Right ventricle myocardium superior (tissue), 1 donor: ENCODE data around the gene KAT2B. TPM values are rescaled to one million over a fixed set of nuclear protein-coding genes. Genes with fewer than 3 reads are reported as not detected.

Source experiments
- ATAC-seq: fragments of 200-7000 bp; cut with Tn5 transposase; one replicate; pipeline ENCODE4 v1.9.1; 2020; ENCODE audit warnings: mild to moderate bottlenecking; ENCODE audit not compliant: poor library complexity
- DNase-seq: peaks from one replicate; pipeline ENCODE4 v3.0.0-alpha.2; 2020
- intact Hi-C: fragments of 100-400 bp; cut with DNase I; formaldehyde crosslinking; loops from one replicate; pipeline ENCODE4 v1.11.2; 2022
- total RNA-seq: library from RNA; stranded (reverse); fragmentation: NEBNext Ultra II Directional; extraction: Animal tissue kit (Norgen Biotek cat#: 25700); gene quantifications from one replicate; pipeline ENCODE4 v1.2.1, GENCODE V29; 2021
- donor health status: DM: no; HTN: yes; CAD: no; lungs with severe emphysema.

Gene KAT2B
- total RNA-seq, 1 donor from 2014 or later, result 117 TPM

DNA sequence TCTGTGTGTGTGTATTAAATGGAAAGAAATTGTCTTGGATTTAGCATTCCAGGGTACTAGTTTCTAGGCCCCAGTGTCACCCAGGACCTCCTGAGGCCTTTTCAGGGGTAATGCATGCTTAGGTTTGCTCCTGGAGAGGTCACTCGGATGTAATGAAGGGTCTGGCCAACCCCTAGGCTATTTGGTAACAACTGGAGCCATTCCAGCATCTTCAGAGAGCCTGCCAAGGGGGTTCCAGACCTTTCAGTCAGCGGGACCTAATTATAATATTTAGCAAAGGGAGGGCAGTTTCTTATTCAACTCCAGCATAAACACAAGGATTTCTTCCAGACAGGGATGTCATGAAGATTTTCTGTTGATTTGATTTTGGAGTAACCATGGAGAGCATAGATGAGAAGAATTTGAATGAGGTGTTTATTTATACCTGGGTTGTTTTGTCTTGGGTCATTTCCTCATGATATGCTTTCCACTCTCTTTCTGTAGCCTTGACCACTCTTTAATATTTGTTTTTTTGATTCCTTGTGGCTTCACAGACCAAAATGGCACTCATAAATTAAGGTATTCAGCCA, 17.4 kb downstream of the KAT2B start:
- intact Hi-C loops, result no loop called here
- ATAC-seq, result peak; percentile 40
- no peak for DNase-seq

DNA sequence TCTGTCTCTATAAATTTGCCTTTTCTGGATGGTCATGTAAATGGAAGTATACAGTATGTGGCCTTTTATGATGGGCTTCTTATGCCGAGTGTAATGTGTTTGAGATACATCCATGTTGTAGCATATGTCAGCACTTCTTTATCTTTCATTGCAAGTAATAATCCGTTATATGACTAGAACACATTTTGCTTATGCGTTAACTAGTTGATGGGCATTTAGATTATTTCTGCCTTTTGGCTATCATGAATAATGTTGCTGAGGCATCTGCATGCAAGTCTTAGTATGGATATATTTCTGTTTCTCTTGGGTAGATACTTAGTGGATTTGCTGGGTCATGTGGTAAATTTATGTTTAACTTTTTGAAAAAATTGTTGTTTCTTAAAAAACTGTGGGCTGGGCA, 19.7 kb downstream of the KAT2B start:
- no peak for ATAC-seq
- DNase-seq, result no peak
- intact Hi-C loops, result no loop called here

DNA sequence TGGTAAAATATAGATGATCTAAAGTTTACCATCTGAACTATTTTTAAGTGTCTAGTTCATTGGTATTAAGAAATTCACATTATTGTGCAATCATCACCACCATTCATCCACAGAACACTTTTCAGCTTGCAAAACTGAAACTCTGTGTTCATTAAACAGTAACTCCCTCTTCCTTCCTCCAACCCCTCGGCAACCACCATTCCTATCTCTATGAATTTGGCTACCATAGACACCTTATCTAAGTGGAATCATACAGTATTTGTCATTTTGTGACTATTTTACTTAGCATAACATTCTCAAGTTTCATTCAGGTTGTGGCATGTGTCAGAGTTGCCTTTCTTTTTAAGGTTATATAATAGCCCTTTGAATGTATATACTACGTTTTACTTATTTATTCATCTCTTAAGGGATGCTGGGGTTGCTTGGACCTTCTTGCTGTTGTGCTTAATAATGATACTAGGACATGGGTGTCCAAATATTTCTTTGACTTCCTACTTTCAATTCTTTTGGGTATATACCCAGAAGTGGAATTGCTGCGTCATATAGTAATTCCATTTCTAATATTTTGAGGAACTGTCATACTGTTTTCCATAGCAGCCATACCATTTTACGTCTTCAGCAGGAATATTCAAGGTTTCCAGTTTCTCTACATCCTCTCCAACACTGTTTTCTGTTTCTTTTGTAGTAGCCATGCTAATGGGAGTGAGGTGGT, 20.9 kb downstream of the KAT2B start:
- intact Hi-C loops, result no loop called here
- ATAC-seq (peak; percentile 41), DNase-seq (no peak)

DNA sequence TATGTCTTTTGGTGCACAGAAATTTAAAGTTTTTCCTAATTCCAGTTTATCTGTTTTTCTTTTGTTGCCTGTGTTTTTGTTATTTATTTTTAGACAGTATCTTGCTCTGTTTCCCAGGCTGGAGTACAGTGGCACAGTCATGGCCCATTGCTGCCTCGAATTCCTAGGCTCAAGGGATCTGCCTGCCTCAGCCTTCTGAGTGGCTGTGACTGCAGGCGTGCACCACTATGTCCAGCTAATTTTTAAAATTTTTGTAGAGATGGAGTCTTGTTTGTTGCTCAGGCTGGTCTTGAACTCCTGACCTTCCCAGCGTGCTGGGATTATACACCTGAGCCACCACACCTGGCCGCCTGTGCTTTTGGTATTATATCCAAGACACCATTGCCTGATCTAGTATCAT, 22.8 kb downstream of the KAT2B start:
- ATAC-seq (no peak), DNase-seq (no peak)
- intact Hi-C loops, result no loop called here

DNA sequence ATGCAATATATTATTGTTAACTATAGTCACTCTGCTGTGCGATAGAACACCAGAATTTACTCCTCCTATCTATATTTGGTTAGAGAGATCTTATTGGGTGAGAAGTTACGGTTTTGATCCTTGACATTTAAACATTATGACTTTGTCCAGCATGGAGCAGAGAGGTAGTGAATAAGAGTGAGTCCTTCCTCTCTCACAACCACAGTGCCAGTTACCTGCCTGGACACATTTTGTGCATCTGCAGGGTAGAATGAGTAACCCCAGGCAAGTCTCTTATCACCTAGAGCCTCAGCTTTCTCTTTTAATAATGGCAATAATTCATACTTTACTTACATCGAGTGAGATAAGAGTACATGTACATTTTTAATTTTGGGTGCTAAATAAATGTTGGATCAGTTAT, 24.1 kb downstream of the KAT2B start:
- ATAC-seq (no peak), DNase-seq (no peak)
- intact Hi-C loops, result no loop called here

DNA sequence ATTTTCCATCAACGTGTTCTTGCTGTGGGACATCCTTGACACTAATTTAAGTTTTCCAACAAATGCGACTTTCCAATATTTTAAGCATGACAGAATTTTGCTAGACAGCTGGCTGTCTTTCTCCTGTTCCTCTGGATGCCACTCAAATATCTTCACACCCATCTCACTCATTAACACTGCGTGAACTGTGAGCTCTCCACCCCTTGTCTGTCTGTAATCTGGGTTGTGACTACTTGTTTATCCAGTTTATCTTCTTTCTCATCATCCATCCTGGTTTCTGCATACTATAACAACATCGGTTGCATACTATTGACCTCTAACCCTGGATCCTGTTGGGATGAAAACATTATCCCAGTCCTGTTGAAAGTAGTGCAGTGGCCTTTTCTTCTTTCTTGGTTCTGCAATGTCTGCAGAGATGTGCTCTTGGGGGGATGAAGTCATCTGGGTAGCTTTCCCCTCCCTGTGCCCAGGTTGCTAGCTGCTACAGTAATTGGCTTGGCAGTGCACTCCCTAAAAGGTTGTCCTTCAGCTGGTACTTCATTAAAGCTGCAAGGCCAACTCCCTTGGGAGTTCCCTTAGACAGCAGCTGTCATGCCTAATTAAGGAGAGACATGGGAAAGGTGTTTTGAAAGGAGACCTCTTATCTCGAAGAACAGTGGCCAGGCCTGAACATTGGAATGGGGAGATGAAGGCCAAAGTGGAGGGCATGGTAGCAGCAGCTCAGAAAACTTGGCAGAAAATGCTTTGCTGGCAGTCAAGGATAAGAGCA, 24.7 kb downstream of the KAT2B start:
- ATAC-seq, result peak; percentile 67
- intact Hi-C loops, result no loop called here
- no peak for DNase-seq

DNA sequence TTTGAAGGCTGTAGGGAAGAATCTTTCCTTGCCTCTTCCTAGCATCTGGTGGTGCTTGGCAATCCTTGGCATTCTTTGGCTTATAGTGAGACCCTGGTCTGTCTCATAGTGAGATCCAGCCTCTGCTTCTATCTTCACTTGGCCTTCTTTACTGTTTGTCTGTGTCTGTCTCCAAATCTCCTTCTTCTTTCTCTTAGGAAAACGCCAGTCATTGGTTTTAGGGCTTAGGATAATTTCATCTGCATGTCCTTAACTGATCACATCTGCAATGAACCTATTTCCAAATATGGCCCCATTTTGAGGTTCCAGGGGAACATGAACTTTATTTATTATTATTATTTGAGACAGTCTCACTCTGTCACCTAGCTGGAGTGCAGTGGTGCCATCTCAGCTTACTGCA, 25.8 kb downstream of the KAT2B start:
- intact Hi-C loops, result no loop called here
- no peak for ATAC-seq
- DNase-seq, result no peak

DNA sequence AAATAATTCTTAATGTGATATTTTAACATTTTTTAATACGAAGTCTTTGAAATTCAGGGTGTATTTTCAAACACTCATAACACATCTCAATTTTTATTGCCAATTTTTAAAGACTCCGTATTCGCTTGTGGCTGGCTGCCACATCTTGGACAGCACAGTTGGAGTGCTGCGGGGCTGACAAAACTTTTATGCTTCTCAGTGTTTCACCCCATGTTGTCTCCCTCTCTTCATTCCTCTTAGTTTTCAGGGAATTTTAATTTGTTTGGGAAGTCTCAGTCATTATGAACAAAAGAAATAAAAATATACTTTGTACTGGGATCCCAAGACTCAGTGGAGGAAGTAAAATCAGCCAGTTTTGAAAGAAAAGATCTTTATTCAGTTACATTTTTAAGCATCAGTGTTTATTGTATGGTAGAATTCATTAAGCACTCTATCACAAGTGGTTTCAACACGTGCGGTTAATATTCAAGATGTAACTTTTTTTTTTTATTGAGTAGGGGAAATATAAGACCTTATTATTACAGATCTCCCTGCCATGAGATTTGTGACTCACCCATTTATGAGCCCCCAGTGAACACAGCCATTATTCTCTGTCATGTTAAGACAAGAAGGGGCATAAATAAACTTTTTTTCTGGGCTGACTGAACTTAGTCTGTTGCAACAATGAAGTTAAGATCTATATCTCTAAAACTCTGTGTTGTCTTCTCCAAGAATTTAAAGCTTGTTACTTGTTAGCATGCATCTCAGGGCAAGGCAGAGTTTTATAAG, 26.8 kb downstream of the KAT2B start:
- peak; percentile 54 for ATAC-seq
- intact Hi-C loops, result no loop called here
- DNase-seq, result peak; percentile 60

DNA sequence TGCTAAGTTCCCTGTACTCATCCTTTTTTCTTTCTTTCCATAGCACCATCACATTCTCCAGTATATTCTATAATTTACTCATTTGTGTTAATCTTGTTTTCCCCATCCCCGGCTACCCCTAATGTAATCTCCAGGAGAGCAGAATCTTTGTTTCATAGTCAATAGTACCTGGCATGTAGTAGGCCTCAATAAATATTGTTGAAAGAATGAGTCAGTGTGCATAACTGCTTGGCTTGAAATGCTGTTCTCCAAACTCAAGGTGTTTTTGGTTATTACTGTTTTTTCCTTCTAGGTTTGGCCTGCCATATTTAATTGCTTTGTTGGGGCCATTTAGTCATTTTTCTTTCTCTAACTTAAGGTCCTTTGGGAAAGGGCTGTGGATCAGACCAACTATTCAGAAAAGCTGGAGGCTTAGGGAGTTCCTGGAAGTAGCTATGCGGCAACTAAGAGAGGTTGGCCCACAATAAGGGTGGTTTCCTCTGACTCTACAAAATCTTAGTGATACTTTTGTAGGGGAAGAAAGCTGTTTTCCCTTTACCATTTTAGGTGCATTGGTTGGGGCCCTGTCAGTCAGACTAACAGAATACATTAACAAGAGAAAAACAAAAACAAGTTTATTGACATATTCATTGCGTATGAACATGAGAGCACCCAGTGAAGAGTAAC, 28.4 kb downstream of the KAT2B start:
- intact Hi-C loops, result no loop called here
- DNase-seq (no peak), ATAC-seq (no peak)

DNA sequence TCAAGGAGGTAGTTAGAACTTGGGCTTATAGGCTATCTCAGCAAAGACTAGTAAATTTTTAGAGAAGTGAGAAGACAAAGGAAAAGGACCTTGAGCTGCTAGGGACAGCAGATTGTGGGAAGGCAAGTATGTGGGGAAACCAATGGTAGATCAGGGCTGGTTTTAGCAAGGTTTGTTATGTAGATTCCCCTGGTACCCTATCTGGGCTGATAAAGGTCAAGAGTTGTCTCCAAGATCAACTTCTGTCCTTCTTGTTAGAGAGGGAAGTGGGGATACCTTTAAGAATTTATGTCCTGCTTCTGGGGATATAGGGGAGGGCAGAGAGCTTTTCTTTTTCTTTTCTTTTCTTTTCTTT, 28.9 kb downstream of the KAT2B start:
- ATAC-seq (no peak), DNase-seq (no peak)
- intact Hi-C loops, result no loop called here

DNA sequence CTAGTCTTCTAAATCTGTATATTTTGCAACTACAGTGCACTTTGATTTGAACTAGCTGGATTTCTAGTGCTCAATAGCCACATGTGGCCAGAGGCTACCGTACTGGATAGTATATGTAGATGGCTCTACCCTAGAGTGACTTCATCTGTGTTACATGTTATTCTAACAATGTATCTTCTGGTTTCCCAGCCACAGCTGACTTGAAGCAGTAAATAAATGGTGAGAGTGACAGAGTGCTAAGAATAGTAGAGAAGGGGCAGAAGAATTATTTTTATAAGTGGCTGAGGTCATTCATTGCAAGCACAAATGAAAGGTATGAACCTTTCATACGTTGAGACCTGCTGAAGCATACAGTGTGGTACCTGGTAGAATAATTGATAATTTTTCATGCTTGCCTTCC, 30.9 kb downstream of the KAT2B start:
- no peak for DNase-seq
- intact Hi-C loops, result no loop called here
- ATAC-seq, result peak; percentile 81

DNA sequence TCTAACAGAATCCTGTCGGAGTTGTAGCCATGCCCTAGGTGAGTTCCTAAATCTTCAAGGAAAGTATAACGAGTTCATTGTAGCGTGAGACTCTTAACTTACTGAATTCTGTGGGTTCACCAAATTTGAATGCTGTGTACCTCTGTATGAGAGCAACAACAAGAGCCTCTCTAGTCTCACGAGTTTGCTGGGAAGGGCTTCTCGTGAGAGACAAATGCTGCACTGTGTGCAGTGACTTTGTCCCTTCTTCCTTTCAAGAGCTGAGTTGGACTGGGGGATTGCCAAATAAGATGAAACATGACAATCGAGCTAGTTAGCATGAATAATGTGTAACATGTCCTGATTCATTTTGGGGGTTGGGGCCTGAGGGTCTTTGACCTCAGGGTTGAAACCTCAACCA, 32.2 kb downstream of the KAT2B start:
- ATAC-seq, result peak; percentile 50
- no peak for DNase-seq
- intact Hi-C loops, result no loop called here

DNA sequence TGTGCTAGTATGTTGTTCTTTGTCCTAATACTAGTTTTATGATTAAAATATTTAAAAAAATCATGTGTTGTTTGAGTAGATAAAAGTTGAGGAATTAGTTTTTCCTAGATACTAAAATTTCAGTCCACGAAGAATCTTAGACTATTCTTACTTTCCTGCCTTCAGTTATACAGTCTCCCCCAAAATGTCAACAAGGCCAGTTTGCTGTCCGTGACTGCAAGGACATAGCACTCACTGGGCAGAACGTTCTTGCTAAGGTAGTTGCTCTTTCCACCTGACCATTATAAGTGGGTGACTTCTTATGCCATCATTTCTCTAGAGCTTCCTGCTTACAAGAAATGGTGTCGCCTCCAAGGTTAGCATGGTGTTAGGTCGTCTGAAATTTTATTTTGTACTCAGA, 32.8 kb downstream of the KAT2B start:
- ATAC-seq (no peak), DNase-seq (no peak)
- intact Hi-C loops, result no loop called here

DNA sequence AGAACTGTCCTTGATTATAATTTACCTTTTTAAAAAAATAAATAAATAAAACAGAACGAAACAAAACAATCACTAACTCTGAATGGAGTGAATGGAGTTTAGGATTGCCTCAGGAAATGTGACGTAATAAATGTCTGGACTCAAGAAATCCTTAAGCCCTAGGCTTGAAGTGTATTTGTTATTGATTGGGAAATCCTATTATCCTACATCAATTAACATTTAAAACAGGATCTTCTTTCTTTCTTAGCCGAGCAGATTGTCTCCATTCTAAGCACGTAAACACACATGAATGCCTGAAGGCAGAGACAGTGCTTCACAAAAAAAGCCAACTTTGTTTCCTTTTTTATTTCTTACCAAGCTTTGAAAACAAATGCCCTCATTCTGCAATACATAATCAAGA, 33.4 kb downstream of the KAT2B start:
- DNase-seq, result no peak
- intact Hi-C loops, result no loop called here
- no peak for ATAC-seq

DNA sequence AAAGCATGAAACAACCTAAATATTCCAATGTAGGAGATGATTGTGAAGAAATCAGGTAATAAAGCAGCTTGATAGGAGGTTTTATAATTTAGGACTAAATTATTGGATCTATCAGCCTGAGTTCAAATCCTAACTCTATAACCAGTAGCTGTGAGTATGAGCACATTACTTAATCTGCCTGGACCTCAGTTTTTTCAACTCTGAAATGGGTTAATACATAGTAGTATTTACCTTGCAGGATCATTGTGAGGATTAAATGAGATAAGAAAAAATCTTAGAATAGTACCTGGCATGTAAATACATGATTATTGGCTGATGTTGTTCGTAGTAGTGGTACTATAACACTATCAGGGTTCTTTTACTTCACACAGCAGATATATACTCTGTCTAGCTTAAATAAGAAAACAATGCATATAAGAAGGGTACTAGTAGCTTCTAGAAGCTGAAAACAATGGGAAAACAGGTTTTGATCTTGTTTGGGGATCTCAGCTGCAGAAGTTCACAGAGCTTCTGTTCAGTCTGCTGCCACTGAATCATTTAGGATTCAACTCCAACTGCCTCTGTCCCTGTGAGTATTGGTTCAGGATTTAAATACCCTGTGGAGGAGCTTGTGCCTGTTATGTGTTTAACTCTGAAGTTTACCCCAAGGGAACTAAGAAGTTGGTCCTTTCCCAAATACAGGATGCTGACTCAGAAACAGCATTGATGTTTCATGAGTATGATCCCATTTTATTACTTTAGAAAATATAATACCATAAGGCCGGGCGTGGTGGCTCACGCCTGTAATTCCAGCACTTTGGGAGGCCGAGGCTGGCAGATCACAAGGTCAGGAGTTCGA, 34.2 kb downstream of the KAT2B start:
- no peak for ATAC-seq
- intact Hi-C loops, result no loop called here

DNA sequence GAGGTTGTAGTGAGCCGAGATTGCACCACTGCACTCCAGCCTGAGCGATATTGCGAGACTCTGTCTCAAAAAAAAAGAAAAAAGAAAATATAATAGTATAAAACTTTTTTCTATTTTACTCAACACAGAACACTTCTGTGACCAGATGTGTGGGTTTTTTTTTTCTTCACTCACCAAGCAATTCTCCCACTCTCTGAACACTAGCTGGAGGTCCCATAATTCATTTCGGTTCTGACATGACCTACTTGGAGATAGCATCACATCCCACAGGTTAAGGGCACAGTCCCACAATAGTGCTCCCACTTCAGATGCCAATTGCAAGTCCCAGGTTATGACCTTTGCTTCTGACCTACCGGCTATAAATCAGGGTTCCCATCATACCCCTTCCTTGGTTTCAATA, 35.0 kb downstream of the KAT2B start:
- intact Hi-C loops, result no loop called here
- no peak for ATAC-seq
- DNase-seq, result no peak

More for the DNA sequence above, 34.2 kb downstream of the KAT2B start:
- no peak for DNase-seq

DNA sequence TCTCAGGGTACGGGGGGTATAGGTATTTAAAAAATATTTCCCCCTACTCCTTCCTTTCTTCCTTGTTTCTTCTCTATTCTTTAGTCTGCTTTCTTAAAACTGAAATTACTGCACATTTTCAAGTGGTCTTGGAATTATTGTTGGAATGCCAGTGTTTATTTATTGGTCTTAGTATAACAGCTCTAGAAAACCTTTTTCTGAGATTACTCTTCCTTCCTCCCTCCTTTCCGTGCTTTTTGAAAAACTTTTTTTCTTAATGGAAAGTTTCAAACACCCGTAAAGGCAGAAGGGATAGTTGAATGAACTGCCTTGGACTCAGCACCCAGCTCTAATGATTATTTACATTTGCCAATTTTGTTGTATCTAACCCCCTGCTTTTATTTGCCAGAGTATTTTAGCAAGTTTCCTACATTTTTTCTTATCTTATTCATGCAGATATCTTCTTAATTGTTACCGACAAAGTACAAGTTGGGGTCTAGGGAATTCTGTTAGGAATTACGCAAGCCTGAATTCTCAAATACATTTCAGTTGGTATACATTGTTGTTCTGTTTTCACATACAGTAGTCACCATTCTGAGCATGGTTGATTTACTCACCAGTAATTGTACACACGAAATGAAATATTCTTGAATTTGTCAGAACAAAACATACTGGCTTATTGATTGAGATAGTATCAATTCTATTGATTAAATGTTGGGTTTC, 36.2 kb downstream of the KAT2B start:
- DNase-seq (no peak), ATAC-seq (no peak)
- intact Hi-C loops, result no loop called here

DNA sequence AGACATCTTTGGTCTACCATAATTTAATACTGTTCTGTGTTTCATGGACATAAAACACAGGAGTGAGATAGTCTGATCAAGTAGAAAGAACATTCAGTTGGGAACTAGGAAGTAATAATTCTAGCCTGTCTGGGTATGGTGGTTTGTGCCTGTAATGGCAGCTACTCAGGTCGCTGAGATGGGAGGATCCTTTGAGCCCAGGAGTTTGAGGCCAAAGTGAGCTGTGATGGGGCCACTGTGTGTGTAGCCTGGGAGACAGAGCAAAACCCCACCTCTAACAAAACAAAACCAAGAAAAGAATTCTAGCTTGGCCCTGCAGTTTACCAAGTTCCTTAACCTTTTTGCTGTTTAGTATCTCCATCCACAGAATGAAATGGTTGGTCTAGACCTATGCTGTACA, 36.8 kb downstream of the KAT2B start:
- intact Hi-C loops, result no loop called here
- no peak for ATAC-seq

More for the DNA sequence above, 36.8 kb downstream of the KAT2B start:
- DNase-seq, result no peak
